ENCODE results near the gene MAP4K4.

Gene MAP4K4

DNA sequence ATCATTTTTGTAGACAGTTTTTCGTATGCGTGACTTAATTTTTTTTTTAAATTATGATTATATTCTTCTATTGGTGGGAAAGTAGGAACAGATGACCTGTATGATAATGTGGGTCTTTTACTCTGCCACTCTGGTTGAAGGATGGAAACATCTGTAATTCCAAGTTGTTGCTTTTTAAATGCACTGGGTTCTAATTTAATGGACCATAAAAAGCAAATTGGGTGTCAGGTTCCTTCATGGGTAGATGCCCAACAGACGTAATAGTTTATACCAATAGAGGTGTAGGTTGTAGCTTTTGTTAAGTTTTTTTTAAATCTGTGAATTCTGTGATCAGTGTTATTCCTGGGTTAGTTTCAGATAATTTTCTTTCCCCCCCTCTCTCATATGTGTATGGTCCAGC, 117.6 kb downstream of the MAP4K4 start:
- Histone ChIP-seq H3K27ac (no peak overlapping the region), H3K27me3 (replicated peaks) (no peaks in the 10 kb centered on the region), H3K36me3 (replicated peaks) (no peaks in the 10 kb centered on the region), H3K4me3 (ENCODE audit: low read depth, low read length) (no peak overlapping the region)
- no peak for DNase-seq
- in situ Hi-C loops (cut with HindIII; ENCODE audit: low pct_ligation_motif_present, low sequenced_read_pairs), result no loop called here
- TF ChIP-seq, protein P1, sequence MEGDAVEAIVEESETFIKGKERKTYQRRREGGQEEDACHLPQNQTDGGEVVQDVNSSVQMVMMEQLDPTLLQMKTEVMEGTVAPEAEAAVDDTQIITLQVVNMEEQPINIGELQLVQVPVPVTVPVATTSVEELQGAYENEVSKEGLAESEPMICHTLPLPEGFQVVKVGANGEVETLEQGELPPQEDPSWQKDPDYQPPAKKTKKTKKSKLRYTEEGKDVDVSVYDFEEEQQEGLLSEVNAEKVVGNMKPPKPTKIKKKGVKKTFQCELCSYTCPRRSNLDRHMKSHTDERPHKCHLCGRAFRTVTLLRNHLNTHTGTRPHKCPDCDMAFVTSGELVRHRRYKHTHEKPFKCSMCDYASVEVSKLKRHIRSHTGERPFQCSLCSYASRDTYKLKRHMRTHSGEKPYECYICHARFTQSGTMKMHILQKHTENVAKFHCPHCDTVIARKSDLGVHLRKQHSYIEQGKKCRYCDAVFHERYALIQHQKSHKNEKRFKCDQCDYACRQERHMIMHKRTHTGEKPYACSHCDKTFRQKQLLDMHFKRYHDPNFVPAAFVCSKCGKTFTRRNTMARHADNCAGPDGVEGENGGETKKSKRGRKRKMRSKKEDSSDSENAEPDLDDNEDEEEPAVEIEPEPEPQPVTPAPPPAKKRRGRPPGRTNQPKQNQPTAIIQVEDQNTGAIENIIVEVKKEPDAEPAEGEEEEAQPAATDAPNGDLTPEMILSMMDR (IDR thresholded peaks at IDR 0.05; ENCODE audit: low read depth, low read length, missing control alignments), result no peak

GRCh38 chr2:101815739-101816391, 118.4 kb downstream of the MAP4K4 start:
- DNase-seq, result no peak
- H3K36me3 ChIP-seq (replicated peaks), result no peaks in the 10 kb centered on the region
- peak overlapping the region; percentile 18 for H3K27ac ChIP-seq
- in situ Hi-C loops (cut with HindIII; ENCODE audit: low pct_ligation_motif_present, low sequenced_read_pairs), result no loop called here
- H3K27me3 ChIP-seq (replicated peaks), result no peaks in the 10 kb centered on the region
- H3K4me3 ChIP-seq (ENCODE audit: low read depth, low read length), result no peak overlapping the region
- TF ChIP-seq, protein P1 (IDR thresholded peaks at IDR 0.05; ENCODE audit: low read depth, low read length, missing control alignments), result peak; percentile 34

DNA sequence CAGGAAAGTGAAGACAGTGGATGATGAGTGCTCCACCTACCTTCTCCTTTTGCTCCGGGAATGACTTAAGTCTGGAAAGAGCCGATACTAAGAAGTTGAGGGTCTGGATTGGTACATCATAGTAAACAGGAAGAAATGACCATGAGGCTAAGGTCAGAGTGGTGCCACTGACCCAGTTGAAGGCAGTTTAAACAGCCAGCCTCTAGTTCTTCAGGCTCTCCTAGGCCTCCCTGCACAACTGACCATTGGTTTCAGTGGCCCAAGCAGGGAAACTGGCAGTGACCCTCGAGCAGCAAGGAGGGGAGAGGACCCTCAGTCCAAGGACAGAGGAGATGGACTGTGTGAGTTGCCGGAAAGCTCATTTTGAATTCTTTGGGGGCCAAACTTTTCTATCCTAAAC, 119.1 kb downstream of the MAP4K4 start:
- H3K27me3 ChIP-seq (replicated peaks), result no peaks in the 10 kb centered on the region
- no peaks in the 10 kb centered on the region for H3K36me3 ChIP-seq (replicated peaks)
- in situ Hi-C loops (cut with HindIII; ENCODE audit: low pct_ligation_motif_present, low sequenced_read_pairs), result no loop called here
- TF ChIP-seq, protein P1 (IDR thresholded peaks at IDR 0.05; ENCODE audit: low read depth, low read length, missing control alignments), result no peak
- H3K4me3 ChIP-seq (ENCODE audit: low read depth, low read length), result no peak overlapping the region
- no peak for DNase-seq
- H3K27ac ChIP-seq, result peak overlapping the region; percentile 18

- no peak overlapping the region for H3K27ac ChIP-seq
- TF ChIP-seq, protein P1 (IDR thresholded peaks at IDR 0.05; ENCODE audit: low read depth, low read length, missing control alignments), result no peak
- H3K27me3 ChIP-seq (replicated peaks), result no peaks in the 10 kb centered on the region
- no peak for DNase-seq
- no peaks in the 10 kb centered on the region for H3K36me3 ChIP-seq (replicated peaks)
- H3K4me3 ChIP-seq (ENCODE audit: low read depth, low read length), result no peak overlapping the region
- in situ Hi-C loops (cut with HindIII; ENCODE audit: low pct_ligation_motif_present, low sequenced_read_pairs), result no loop called here
These were observed 120.0 kb downstream of the MAP4K4 start for GRCh38 chr2:101817481-101817880.

GRCh38 chr2:101818531-101819451, 121.3 kb downstream of the MAP4K4 start:
- TF ChIP-seq, protein P1 (IDR thresholded peaks at IDR 0.05; ENCODE audit: low read depth, low read length, missing control alignments), result no peak
- H3K27me3 ChIP-seq (replicated peaks), result no peaks in the 10 kb centered on the region
- no peaks in the 10 kb centered on the region for H3K36me3 ChIP-seq (replicated peaks)
- peak overlapping the region; percentile 54 for H3K27ac ChIP-seq
- no peak for DNase-seq
- H3K4me3 ChIP-seq (ENCODE audit: low read depth, low read length), result no peak overlapping the region
- in situ Hi-C loops (cut with HindIII; ENCODE audit: low pct_ligation_motif_present, low sequenced_read_pairs), result no loop called here

All from brain microvascular endothelial cell (primary cell).